Psoas muscle (tissue), 8 donors: ENCODE measurements around the gene CSN3. TPM values are rescaled to one million over a fixed set of nuclear protein-coding genes. Genes with fewer than 3 reads are reported as not detected.

Experiments used
- ATAC-seq, 4 donors: fragments of 200-7000 bp; cut with Tn5 transposase; one replicate each; pipeline ENCODE4 v1.9.1; 2020; ENCODE audit warnings: moderate library complexity in 3 of 4, mild to moderate bottlenecking in 2 of 4
- DNase-seq, 2 donors: peaks; one replicate each; pipeline ENCODE4 v3.0.0-alpha.2; 2020
- H3K27ac ChIP-seq: fragments of 200-600 bp; one replicate; pipeline ENCODE4 v1.8.0; 2022
- H3K27me3 ChIP-seq, 3 donors: fragments of 200-600 bp in 1 of 3; one replicate each; pipeline versions ENCODE4 v1.6.1 to v1.8.0; 2013 to 2022; ENCODE audit warnings: low read length in 2 of 3, mild to moderate bottlenecking in 2 of 3, moderate library complexity in 1 of 3; ENCODE audit not compliant: insufficient read depth in 3 of 3
- H3K36me3 ChIP-seq, 2 donors: fragments of 200-600 bp in 1 of 2; one replicate each; pipeline versions ENCODE4 v1.6.1 to v1.8.0; 2013 to 2022; ENCODE audit warnings: low read depth in 1 of 2, mild to moderate bottlenecking in 1 of 2, moderate library complexity in 1 of 2; ENCODE audit not compliant: insufficient read depth in 1 of 2
- H3K4me1 ChIP-seq: fragments of 200-600 bp; one replicate; pipeline ENCODE4 v1.8.0; 2022
- H3K4me3 ChIP-seq: fragments of 200-600 bp; one replicate; pipeline ENCODE4 v1.8.0; 2022; ENCODE audit warnings: mild to moderate bottlenecking
- H3K9me3 ChIP-seq: fragments of 200-600 bp; one replicate; pipeline ENCODE4 v1.8.0; 2022
- WGBS, 3 donors: extraction: QIAGEN DNeasy Blood & Tissue Kit; methylation state at CpG; one replicate each; pipeline versions ENCODE4 v1.1.6 to v1.1.7; 2013; 5-methylcytosine and 5-hydroxymethylcytosine counted together
- intact Hi-C, 2 donors: fragments of 100-400 bp; cut with DNase I; formaldehyde crosslinking; loops; one replicate each; pipeline versions ENCODE4 v1.11.0 to v1.14.2; 2022
- polyA plus RNA-seq, 3 donors: library from polyadenylated mRNA; stranded (reverse); fragments of 200-250 nt; gene quantifications; one replicate each; pipeline ENCODE4 v1.2.3, GENCODE V29; 2013
- total RNA-seq, 4 donors: library from RNA; stranded (reverse); fragmentation: NEBNext Ultra II Directional in 2 of 4; extraction: Animal tissue kit (Norgen Biotek cat#: 25700) in 2 of 4; gene quantifications; one replicate each; pipeline versions ENCODE4 v1.2.1 to v1.2.4, GENCODE V29; 2021 to 2023
- TF ChIP-seq, protein P1 (sequence below): fragments of 200-600 bp; IDR thresholded peaks from one replicate; pipeline ENCODE4 v1.8.0; 2022; ENCODE audit warnings: antibody characterized with exemption
- donor health status: healthy with polysubstance abuse.
- donor health status: DM: no; HTN: no; CAD: no; lungs with moderate emphysema.
- donor health status: Bipolar disorder and iron deficiency.
- donor health status: healthy.
- donor health status: DM: yes; HTN: yes; CAD: no.
- donor health status: DM: no; HTN: no; CAD: no.
- donor health status: DM: no; HTN: no; CAD: no.
- donor health status: DM: yes; HTN: yes; CAD: no.

Gene CSN3
- total and polyA plus RNA-seq, 7 donors, result not detected

GRCh38 chr4:70251250-70251944, 9.0 kb downstream of the CSN3 start:
- intact Hi-C loops, result no loop called here
- no peaks in the 10 kb centered on the region for H3K9me3 ChIP-seq
- H3K4me3 ChIP-seq, result no peak overlapping the region
- H3K27ac ChIP-seq, result no peak overlapping the region
- no peaks in the 10 kb centered on the region for H3K27me3 ChIP-seq
- ATAC-seq (no peak), DNase-seq (no peak)
- no peaks in the 10 kb centered on the region for H3K36me3 ChIP-seq
- TF ChIP-seq, protein P1, sequence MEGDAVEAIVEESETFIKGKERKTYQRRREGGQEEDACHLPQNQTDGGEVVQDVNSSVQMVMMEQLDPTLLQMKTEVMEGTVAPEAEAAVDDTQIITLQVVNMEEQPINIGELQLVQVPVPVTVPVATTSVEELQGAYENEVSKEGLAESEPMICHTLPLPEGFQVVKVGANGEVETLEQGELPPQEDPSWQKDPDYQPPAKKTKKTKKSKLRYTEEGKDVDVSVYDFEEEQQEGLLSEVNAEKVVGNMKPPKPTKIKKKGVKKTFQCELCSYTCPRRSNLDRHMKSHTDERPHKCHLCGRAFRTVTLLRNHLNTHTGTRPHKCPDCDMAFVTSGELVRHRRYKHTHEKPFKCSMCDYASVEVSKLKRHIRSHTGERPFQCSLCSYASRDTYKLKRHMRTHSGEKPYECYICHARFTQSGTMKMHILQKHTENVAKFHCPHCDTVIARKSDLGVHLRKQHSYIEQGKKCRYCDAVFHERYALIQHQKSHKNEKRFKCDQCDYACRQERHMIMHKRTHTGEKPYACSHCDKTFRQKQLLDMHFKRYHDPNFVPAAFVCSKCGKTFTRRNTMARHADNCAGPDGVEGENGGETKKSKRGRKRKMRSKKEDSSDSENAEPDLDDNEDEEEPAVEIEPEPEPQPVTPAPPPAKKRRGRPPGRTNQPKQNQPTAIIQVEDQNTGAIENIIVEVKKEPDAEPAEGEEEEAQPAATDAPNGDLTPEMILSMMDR, result no peak
- 24 to 57% (median 32%) methylated on average over 3 of the region's 3 CpGs for WGBS, 3 donors
- H3K4me1 ChIP-seq, result no peaks in the 10 kb centered on the region

DNA sequence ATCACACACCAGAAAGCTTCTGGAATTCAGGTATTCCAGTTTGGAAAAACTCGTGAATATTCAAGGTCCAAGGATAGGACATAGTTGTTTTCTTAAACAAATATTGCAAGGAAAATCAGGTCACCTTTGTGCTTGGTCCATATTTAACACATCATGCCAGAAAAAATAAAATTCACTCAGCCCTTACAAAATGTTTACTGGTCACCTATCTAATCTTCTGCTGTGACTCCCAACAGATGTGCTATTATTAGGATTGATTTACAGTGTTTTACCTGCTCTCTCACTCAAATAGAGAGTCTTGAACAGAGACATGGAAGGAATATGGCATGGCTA, 9.5 kb downstream of the CSN3 start:
- no peak overlapping the region for H3K4me3 ChIP-seq
- TF ChIP-seq, protein P1, result no peak
- no peaks in the 10 kb centered on the region for H3K27me3 ChIP-seq
- no peak for ATAC-seq
- intact Hi-C loops, result no loop called here
- no peaks in the 10 kb centered on the region for H3K9me3 ChIP-seq
- H3K4me1 ChIP-seq, result no peaks in the 10 kb centered on the region
- H3K36me3 ChIP-seq, result no peaks in the 10 kb centered on the region
- 67 to 72% (median 71%) methylated on average over 1 of the region's 1 CpG for WGBS, 3 donors
- DNase-seq, result no peak
- no peak overlapping the region for H3K27ac ChIP-seq

- intact Hi-C loops, result no loop called here
- no peak for DNase-seq
These were observed 27.3 kb downstream of the CSN3 start for GRCh38 chr4:70269674-70270073.

DNA sequence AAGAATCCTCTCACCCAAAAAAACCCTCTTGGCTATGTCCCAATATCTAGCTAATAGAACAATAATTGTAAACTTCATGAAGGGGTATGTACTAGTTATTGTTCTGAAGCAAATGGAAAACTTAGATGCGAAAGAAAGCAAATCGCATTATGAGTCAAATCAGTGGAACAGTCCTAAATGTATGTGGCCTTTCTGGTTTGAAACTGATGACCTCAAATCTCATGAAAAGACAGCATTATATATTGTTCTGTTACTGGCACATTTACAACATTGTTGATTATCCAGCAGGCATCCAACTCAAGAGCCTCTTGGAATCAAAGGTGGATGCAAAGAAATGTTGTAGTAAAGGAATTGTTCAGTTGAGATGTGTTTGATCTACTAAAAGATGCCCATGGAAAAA, 34.7 kb downstream of the CSN3 start:
- no peak for ATAC-seq

More at GRCh38 chr4:70269674-70270073, 27.3 kb downstream of the CSN3 start:
- no peaks in the 10 kb centered on the region for H3K4me1 ChIP-seq
- no peak overlapping the region for H3K27ac ChIP-seq
- WGBS, 3 donors, result 6 to 14% (median 11%) methylated on average over 1 of the region's 1 CpG
- H3K9me3 ChIP-seq, result no peaks in the 10 kb centered on the region
- H3K4me3 ChIP-seq, result no peak overlapping the region
- no peaks in the 10 kb centered on the region for H3K27me3 ChIP-seq
- no peak for ATAC-seq
- TF ChIP-seq, protein P1, result no peak
- no peaks in the 10 kb centered on the region for H3K36me3 ChIP-seq

More for the DNA sequence above, 34.7 kb downstream of the CSN3 start:
- intact Hi-C loops, result no loop called here
- Histone ChIP-seq H3K27me3 (no peaks in the 10 kb centered on the region), H3K9me3 (no peaks in the 10 kb centered on the region), H3K36me3 (no peaks in the 10 kb centered on the region), H3K4me3 (no peak overlapping the region), H3K4me1 (no peaks in the 10 kb centered on the region), H3K27ac (no peak overlapping the region)
- TF ChIP-seq, protein P1, result no peak
- WGBS, 3 donors, result 89 to 96% (median 96%) methylated on average over 2 of the region's 2 CpGs
- no peak for DNase-seq
